Measurements from ENCODE around the gene FARP1.

Gene FARP1

GRCh38 chr13:98217597-98217996, 74.7 kb downstream of the FARP1 start:
- TF ChIP-seq CTCF (IDR thresholded peaks at IDR 0.05), result no peak
- no peaks in the 10 kb centered on the region for H3K36me3 ChIP-seq
- no peaks in the 10 kb centered on the region for H3K4me1 ChIP-seq (ENCODE audit: control insufficient read depth in 1 of 2, insufficient read depth in 1 of 2, low read depth in 1 of 2, low read length in 1 of 2)
- H3K27me3 ChIP-seq, result no peaks in the 10 kb centered on the region
- no peak overlapping the region for H3K4me3 ChIP-seq (ENCODE audit: low read depth in 1 of 2, low read length in 1 of 2)
- no peaks in the 10 kb centered on the region for H3K9me3 ChIP-seq
- H3K27ac ChIP-seq, result no peak overlapping the region

- no peaks in the 10 kb centered on the region for H3K9me3 ChIP-seq
- no peak for TF ChIP-seq CTCF (IDR thresholded peaks at IDR 0.05)
- no peak overlapping the region for H3K4me3 ChIP-seq (ENCODE audit: low read depth in 1 of 2, low read length in 1 of 2)
- no peaks in the 10 kb centered on the region for H3K36me3 ChIP-seq
- no peak overlapping the region for H3K27ac ChIP-seq
- H3K27me3 ChIP-seq, result no peaks in the 10 kb centered on the region
- no peaks in the 10 kb centered on the region for H3K4me1 ChIP-seq (ENCODE audit: control insufficient read depth in 1 of 2, insufficient read depth in 1 of 2, low read depth in 1 of 2, low read length in 1 of 2)
Measured at GRCh38 chr13:98219685-98220084, 76.8 kb downstream of the FARP1 start.

- H3K9me3 ChIP-seq, result no peaks in the 10 kb centered on the region
- H3K27ac ChIP-seq, result no peak overlapping the region
- no peak for TF ChIP-seq CTCF (IDR thresholded peaks at IDR 0.05)
- no peak overlapping the region for H3K4me3 ChIP-seq (ENCODE audit: low read depth in 1 of 2, low read length in 1 of 2)
- no peaks in the 10 kb centered on the region for H3K36me3 ChIP-seq
- H3K27me3 ChIP-seq, result no peaks in the 10 kb centered on the region
- no peaks in the 10 kb centered on the region for H3K4me1 ChIP-seq (ENCODE audit: control insufficient read depth in 1 of 2, insufficient read depth in 1 of 2, low read depth in 1 of 2, low read length in 1 of 2)
Measured at GRCh38 chr13:98220271-98220791, 77.4 kb downstream of the FARP1 start.

DNA sequence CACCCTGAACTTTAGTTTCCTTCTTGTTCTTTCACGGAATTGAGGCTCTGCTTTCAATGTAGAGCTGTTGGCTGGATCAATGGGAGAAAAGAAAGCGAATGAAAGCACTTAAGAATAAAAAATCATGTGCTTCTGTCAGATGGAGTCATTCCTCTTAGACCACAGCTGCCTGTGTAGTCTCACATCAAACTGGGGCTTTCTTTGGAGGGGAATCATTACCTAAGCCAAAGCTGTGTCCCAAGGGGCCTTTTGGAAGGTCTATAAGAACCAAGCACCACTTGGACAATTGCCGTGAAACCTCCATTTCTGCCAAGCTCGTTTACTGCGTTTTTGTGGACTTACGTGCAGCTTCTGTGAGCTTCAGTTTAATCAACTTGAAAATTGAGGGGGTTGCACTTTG, 78.3 kb downstream of the FARP1 start:
- Histone ChIP-seq H3K27me3 (no peaks in the 10 kb centered on the region), H3K4me3 (ENCODE audit: low read depth in 1 of 2, low read length in 1 of 2) (no peak overlapping the region), H3K36me3 (no peaks in the 10 kb centered on the region), H3K4me1 (ENCODE audit: control insufficient read depth in 1 of 2, insufficient read depth in 1 of 2, low read depth in 1 of 2, low read length in 1 of 2) (no peaks in the 10 kb centered on the region), H3K27ac (no peak overlapping the region), H3K9me3 (no peaks in the 10 kb centered on the region)
- TF ChIP-seq CTCF (IDR thresholded peaks at IDR 0.05), result no peak

DNA sequence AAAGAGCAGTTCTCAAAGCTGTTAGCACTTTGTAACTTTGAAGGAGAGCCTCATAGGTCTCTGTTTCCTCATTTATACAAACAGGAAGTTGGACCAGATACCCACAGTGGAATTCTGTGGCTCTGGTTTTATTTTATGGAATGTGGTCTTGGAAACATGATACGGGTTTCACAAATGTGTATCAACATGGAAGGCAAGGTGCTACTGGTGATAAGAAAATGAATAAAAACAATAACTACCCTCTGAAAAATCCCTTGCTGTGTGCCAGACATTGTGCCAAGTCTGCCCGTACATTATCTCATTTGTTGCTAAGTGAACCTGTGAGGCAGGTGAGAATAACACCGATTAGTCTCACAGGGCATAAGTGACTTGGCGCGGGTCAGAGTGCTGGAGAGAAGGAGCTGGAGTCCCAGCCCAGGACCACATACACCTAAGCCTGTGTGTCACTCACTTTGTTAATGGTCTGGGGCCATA, 79.2 kb downstream of the FARP1 start:
- no peaks in the 10 kb centered on the region for H3K27me3 ChIP-seq
- H3K36me3 ChIP-seq, result no peaks in the 10 kb centered on the region
- no peaks in the 10 kb centered on the region for H3K4me1 ChIP-seq (ENCODE audit: control insufficient read depth in 1 of 2, insufficient read depth in 1 of 2, low read depth in 1 of 2, low read length in 1 of 2)
- TF ChIP-seq CTCF (IDR thresholded peaks at IDR 0.05), result no peak
- H3K27ac ChIP-seq, result no peak overlapping the region
- no peak overlapping the region for H3K4me3 ChIP-seq (ENCODE audit: low read depth in 1 of 2, low read length in 1 of 2)
- no peaks in the 10 kb centered on the region for H3K9me3 ChIP-seq

GRCh38 chr13:98222816-98223215, 79.9 kb downstream of the FARP1 start:
- no peaks in the 10 kb centered on the region for H3K4me1 ChIP-seq (ENCODE audit: control insufficient read depth in 1 of 2, insufficient read depth in 1 of 2, low read depth in 1 of 2, low read length in 1 of 2)
- H3K9me3 ChIP-seq, result no peaks in the 10 kb centered on the region
- H3K27ac ChIP-seq, result no peak overlapping the region
- TF ChIP-seq CTCF (IDR thresholded peaks at IDR 0.05), result no peak
- H3K27me3 ChIP-seq, result no peaks in the 10 kb centered on the region
- no peaks in the 10 kb centered on the region for H3K36me3 ChIP-seq
- no peak overlapping the region for H3K4me3 ChIP-seq (ENCODE audit: low read depth in 1 of 2, low read length in 1 of 2)

All from neutrophil (primary cell).